ENCODE measurements around the gene MAP1B. TPM values are rescaled to one million over a fixed set of nuclear protein-coding genes. Genes with fewer than 3 reads are reported as not detected.

The MAP1B gene
- total and polyA plus RNA-seq, 2 experiments from 2014 or later, result 82.4 to 115 TPM

- WGBS (ENCODE audit: low lambda C conversion rate, missing lambda C conversion rate), result 95% methylated on average over 7 of the region's 7 CpGs
- Histone ChIP-seq H3K9me2 (replicated peaks; ENCODE audit: insufficient read depth) (no peaks in the 10 kb centered on the region), H3K9me3 (ENCODE audit: low read depth) (no peaks in the 10 kb centered on the region), H3K36me3 (replicated peaks; ENCODE audit: insufficient read depth, low read depth) (no peaks in the 10 kb centered on the region), H3K27ac (peak overlapping the region; percentile 72), H3K27me3 (no peaks in the 10 kb centered on the region), H3K4me2 (no peak overlapping the region), H4K20me1 (ENCODE audit: insufficient read depth, poor library complexity, severe bottlenecking) (no peaks in the 10 kb centered on the region), H3K4me3 (no peak overlapping the region), H3K79me2 (peaks cover 35% of the 10 kb centered on the region), H2AFZ (no peak overlapping the region), H3K4me1 (ENCODE audit: insufficient read depth) (peaks cover 9% of the 10 kb centered on the region)
- TF ChIP-seq EZH2phosphoT487 (IDR thresholded peaks at IDR 0.05; ENCODE audit: low read depth, severe bottlenecking, unreplicated experiment), result no peak
- TF ChIP-seq, protein P1, sequence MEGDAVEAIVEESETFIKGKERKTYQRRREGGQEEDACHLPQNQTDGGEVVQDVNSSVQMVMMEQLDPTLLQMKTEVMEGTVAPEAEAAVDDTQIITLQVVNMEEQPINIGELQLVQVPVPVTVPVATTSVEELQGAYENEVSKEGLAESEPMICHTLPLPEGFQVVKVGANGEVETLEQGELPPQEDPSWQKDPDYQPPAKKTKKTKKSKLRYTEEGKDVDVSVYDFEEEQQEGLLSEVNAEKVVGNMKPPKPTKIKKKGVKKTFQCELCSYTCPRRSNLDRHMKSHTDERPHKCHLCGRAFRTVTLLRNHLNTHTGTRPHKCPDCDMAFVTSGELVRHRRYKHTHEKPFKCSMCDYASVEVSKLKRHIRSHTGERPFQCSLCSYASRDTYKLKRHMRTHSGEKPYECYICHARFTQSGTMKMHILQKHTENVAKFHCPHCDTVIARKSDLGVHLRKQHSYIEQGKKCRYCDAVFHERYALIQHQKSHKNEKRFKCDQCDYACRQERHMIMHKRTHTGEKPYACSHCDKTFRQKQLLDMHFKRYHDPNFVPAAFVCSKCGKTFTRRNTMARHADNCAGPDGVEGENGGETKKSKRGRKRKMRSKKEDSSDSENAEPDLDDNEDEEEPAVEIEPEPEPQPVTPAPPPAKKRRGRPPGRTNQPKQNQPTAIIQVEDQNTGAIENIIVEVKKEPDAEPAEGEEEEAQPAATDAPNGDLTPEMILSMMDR (IDR thresholded peaks at IDR 0.05; ENCODE audit: poor library complexity), result no peak
- no peak for TF ChIP-seq EZH2 (IDR thresholded peaks at IDR 0.05; ENCODE audit: borderline replicate concordance)
- DNase-seq (ENCODE audit: low spot score), result no peak
Measured at GRCh38 chr5:72140711-72141110, 33.4 kb downstream of the MAP1B start.

DNA sequence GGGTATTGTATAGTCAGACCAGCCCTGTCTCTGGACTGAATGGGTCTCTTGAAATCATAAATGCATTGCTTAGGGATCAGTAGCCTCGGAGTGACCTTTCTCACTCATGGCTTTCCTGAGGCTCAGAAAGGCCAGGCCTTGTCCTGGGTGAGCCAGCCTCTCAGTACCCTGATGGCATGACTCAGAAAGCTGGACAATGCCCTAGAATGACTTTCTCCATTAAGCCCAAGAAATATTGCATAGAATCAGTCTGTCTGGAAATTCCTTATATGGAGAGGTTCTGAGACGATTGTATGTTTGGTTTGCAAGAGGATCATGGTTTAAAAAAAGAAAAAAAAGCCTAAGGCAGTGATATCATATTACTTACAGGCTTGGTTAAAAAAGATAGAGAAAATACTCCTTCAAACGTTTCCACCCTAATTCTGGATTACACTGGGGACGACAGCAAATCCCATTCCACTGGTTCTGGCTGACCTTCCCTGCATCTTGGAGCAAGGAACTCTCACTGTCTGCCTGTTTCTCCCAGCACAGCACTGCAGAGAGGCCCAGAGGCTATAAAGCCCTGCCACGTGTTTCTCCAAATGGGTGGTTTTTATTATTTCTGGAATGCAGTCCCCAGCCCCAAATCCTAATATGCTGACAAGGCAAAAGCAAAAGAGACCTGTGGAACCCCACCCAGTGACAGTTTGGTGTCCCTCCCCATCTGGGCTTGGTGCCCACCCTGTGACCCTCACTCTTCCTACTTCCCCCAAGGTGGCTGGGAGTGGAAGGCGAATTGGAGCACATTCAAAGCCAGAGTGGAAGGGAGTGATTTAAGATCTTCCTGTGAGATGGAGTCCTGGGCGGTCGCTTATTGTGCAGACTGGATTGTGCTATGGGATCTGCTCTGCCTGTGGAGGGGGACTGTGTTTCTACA is 34.4 kb downstream of the MAP1B start:
- H4K20me1 ChIP-seq (ENCODE audit: insufficient read depth, poor library complexity, severe bottlenecking), result no peaks in the 10 kb centered on the region
- peaks cover 9% of the 10 kb centered on the region for H3K4me1 ChIP-seq (ENCODE audit: insufficient read depth)
- no peak overlapping the region for H2AFZ ChIP-seq
- H3K9me3 ChIP-seq (ENCODE audit: low read depth), result no peaks in the 10 kb centered on the region
- H3K36me3 ChIP-seq (replicated peaks; ENCODE audit: insufficient read depth, low read depth), result no peaks in the 10 kb centered on the region
- H3K4me3 ChIP-seq, result no peak overlapping the region
- H3K27ac ChIP-seq, result peak overlapping the region; percentile 85
- 51% methylated on average over 8 of the region's 8 CpGs for WGBS (ENCODE audit: low lambda C conversion rate, missing lambda C conversion rate)
- H3K4me2 ChIP-seq, result no peak overlapping the region
- H3K9me2 ChIP-seq (replicated peaks; ENCODE audit: insufficient read depth), result no peaks in the 10 kb centered on the region
- TF ChIP-seq, protein P1 (IDR thresholded peaks at IDR 0.05; ENCODE audit: poor library complexity), result no peak
- TF ChIP-seq EZH2 (IDR thresholded peaks at IDR 0.05; ENCODE audit: borderline replicate concordance) (no peak), EZH2phosphoT487 (IDR thresholded peaks at IDR 0.05; ENCODE audit: low read depth, severe bottlenecking, unreplicated experiment) (no peak)
- DNase-seq (ENCODE audit: low spot score), result peak; percentile 45
- peaks cover 26% of the 10 kb centered on the region for H3K79me2 ChIP-seq
- no peaks in the 10 kb centered on the region for H3K27me3 ChIP-seq

- H3K36me3 ChIP-seq (replicated peaks; ENCODE audit: insufficient read depth, low read depth), result no peaks in the 10 kb centered on the region
- H4K20me1 ChIP-seq (ENCODE audit: insufficient read depth, poor library complexity, severe bottlenecking), result no peaks in the 10 kb centered on the region
- H3K4me1 ChIP-seq (ENCODE audit: insufficient read depth), result peaks cover 9% of the 10 kb centered on the region
- no peaks in the 10 kb centered on the region for H3K27me3 ChIP-seq
- no peaks in the 10 kb centered on the region for H3K9me2 ChIP-seq (replicated peaks; ENCODE audit: insufficient read depth)
- H3K79me2 ChIP-seq, result peaks cover 34% of the 10 kb centered on the region
- no peak overlapping the region for H2AFZ ChIP-seq
- WGBS (ENCODE audit: low lambda C conversion rate, missing lambda C conversion rate), result 87% methylated on average over 2 of the region's 2 CpGs
- H3K4me3 ChIP-seq, result no peak overlapping the region
- TF ChIP-seq EZH2 (IDR thresholded peaks at IDR 0.05; ENCODE audit: borderline replicate concordance) (no peak), EZH2phosphoT487 (IDR thresholded peaks at IDR 0.05; ENCODE audit: low read depth, severe bottlenecking, unreplicated experiment) (no peak)
- TF ChIP-seq, protein P1 (IDR thresholded peaks at IDR 0.05; ENCODE audit: poor library complexity), result no peak
- H3K27ac ChIP-seq, result no peak overlapping the region
- no peak overlapping the region for H3K4me2 ChIP-seq
- no peaks in the 10 kb centered on the region for H3K9me3 ChIP-seq (ENCODE audit: low read depth)
- DNase-seq (ENCODE audit: low spot score), result no peak
Measured at GRCh38 chr5:72144762-72145161, 37.5 kb downstream of the MAP1B start.

Data from hepatocyte (in vitro differentiated cells).